ENCODE data around the gene PRDM10.

- TF ChIP-seq POLR2AphosphoS5 (IDR thresholded peaks at IDR 0.05) (no peak), POLR2A (IDR thresholded peaks at IDR 0.05) (no peak), CTCF (IDR thresholded peaks at IDR 0.05) (no peak), EP300 (IDR thresholded peaks at IDR 0.05) (no peak)
These were observed 42.1 kb downstream of the PRDM10 start for GRCh38 chr11:129960216-129961214.

Measured in gastroesophageal sphincter (tissue), 3 donors.